Astrocyte (in vitro differentiated cells and primary cell): ENCODE data around the gene CNTN6. TPM values are rescaled to one million over a fixed set of nuclear protein-coding genes. Genes with fewer than 3 reads are reported as not detected.

ENCODE experiments used
- DNase-seq: peaks from one replicate; pipeline ENCODE4 v3.0.0-alpha.2; 2010; ENCODE audit warnings: low read depth
- FAIRE-seq: peaks from 2 replicates; lab custom pipeline; 2011; peaks lifted over from hg19 to GRCh38; lab: Jason Lieb, UNC
- H2AFZ ChIP-seq: 2 replicates; pipeline ENCODE4 v1.6.0; 2012; ENCODE audit warnings: low read depth, low read length, inconsistent platforms
- H3K27ac ChIP-seq: 2 replicates; pipeline ENCODE4 v1.5.1; 2011; ENCODE audit warnings: low read depth, low read length, inconsistent platforms
- H3K27me3 ChIP-seq: 2 replicates; pipeline ENCODE4 v1.6.0; 2011; ENCODE audit warnings: low read length, inconsistent platforms; ENCODE audit not compliant: insufficient read depth
- H3K36me3 ChIP-seq: 2 replicates; pipeline ENCODE4 v1.5.1; 2011; ENCODE audit warnings: low read length, inconsistent platforms; ENCODE audit not compliant: insufficient read depth
- H3K4me1 ChIP-seq: 2 replicates; pipeline ENCODE4 v1.5.1; 2011; ENCODE audit warnings: low read length, inconsistent platforms; ENCODE audit not compliant: insufficient read depth
- H3K4me2 ChIP-seq: 2 replicates; pipeline ENCODE4 v1.6.0; 2012; ENCODE audit warnings: low read length, inconsistent platforms
- H3K4me3 ChIP-seq: 2 replicates; pipeline ENCODE4 v1.5.1; 2011; ENCODE audit warnings: low read depth, mild to moderate bottlenecking, low read length, inconsistent platforms; ENCODE audit not compliant: insufficient read depth
- H3K79me2 ChIP-seq: 2 replicates; pipeline ENCODE4 v1.6.0; 2012; ENCODE audit warnings: mild to moderate bottlenecking, low read length, inconsistent platforms; ENCODE audit not compliant: insufficient read depth
- H3K9ac ChIP-seq: 2 replicates; pipeline ENCODE4 v1.6.0; 2012; ENCODE audit warnings: mild to moderate bottlenecking, low read length, inconsistent platforms
- H3K9me3 ChIP-seq: 2 replicates; pipeline ENCODE4 v1.5.1; 2012; ENCODE audit warnings: low read depth, mild to moderate bottlenecking, low read length, inconsistent platforms; ENCODE audit not compliant: insufficient read depth
- H4K20me1 ChIP-seq: 2 replicates; pipeline ENCODE4 v1.6.0; 2012; ENCODE audit warnings: low read length, inconsistent platforms; ENCODE audit not compliant: insufficient read depth
- H3K27ac Mint-ChIP-seq: one replicate; pipeline ENCODE4 v1.8.0; 2021; ENCODE audit warnings: mild to moderate bottlenecking, mixed read lengths; ENCODE audit not compliant: unreplicated experiment
- H3K27me3 Mint-ChIP-seq: one replicate; pipeline ENCODE4 v1.8.0; 2021; ENCODE audit warnings: low read depth, mixed read lengths; ENCODE audit not compliant: unreplicated experiment
- H3K36me3 Mint-ChIP-seq: one replicate; pipeline ENCODE4 v1.8.0; 2021; ENCODE audit warnings: low read depth, mixed read lengths; ENCODE audit not compliant: unreplicated experiment
- H3K4me1 Mint-ChIP-seq: one replicate; pipeline ENCODE4 v1.8.0; 2021; ENCODE audit warnings: low read depth, mixed read lengths; ENCODE audit not compliant: unreplicated experiment
- H3K4me3 Mint-ChIP-seq: one replicate; pipeline ENCODE4 v1.8.0; 2021; ENCODE audit warnings: mild to moderate bottlenecking, moderate library complexity, mixed read lengths; ENCODE audit not compliant: unreplicated experiment
- H3K9me3 Mint-ChIP-seq: one replicate; pipeline ENCODE4 v1.8.0; 2021; ENCODE audit warnings: mild to moderate bottlenecking, mixed read lengths; ENCODE audit not compliant: unreplicated experiment
- EZH2 ChIP-seq: IDR thresholded peaks from 2 replicates; pipeline ENCODE4 v1.6.1; 2012; ENCODE audit warnings: mild to moderate bottlenecking, low read length, inconsistent platforms; ENCODE audit not compliant: insufficient read depth
- total RNA-seq: library from RNA; stranded (reverse); gene quantifications from 2 replicates; pipeline ENCODE4 v1.2.1, GENCODE V29; 2021
- TF ChIP-seq, protein P1 (sequence below): IDR thresholded peaks from 2 replicates; pipeline ENCODE4 v1.5.1; 2011; ENCODE audit warnings: low read depth, mild to moderate bottlenecking, inconsistent platforms, low read length, moderate library complexity; ENCODE audit not compliant: insufficient read depth

Gene CNTN6
- total RNA-seq, 1 donor from 2014 or later, result not detected

- peak overlapping the region; percentile 35 for H3K4me2 ChIP-seq
- H3K27ac Mint-ChIP-seq, result no peak overlapping the region
- H3K36me3 Mint-ChIP-seq, result no peaks in the 10 kb centered on the region
- H3K9me3 Mint-ChIP-seq, result no peaks in the 10 kb centered on the region
- no peak overlapping the region for H3K27ac ChIP-seq
- no peak overlapping the region for H3K9ac ChIP-seq
- H2AFZ ChIP-seq, result peak overlapping the region; percentile 14
- peaks cover 20% of the 10 kb centered on the region for H3K4me1 ChIP-seq
- no peak overlapping the region for H3K4me3 ChIP-seq
- no peaks in the 10 kb centered on the region for H3K27me3 Mint-ChIP-seq
- no peaks in the 10 kb centered on the region for H3K36me3 ChIP-seq
- H3K4me1 Mint-ChIP-seq, result no peaks in the 10 kb centered on the region
- FAIRE-seq (no peak), DNase-seq (peak; percentile 20)
- H4K20me1 ChIP-seq, result no peaks in the 10 kb centered on the region
- H3K27me3 ChIP-seq, result no peaks in the 10 kb centered on the region
- no peaks in the 10 kb centered on the region for H3K9me3 ChIP-seq
- no peaks in the 10 kb centered on the region for H3K79me2 ChIP-seq
- TF ChIP-seq, protein P1, sequence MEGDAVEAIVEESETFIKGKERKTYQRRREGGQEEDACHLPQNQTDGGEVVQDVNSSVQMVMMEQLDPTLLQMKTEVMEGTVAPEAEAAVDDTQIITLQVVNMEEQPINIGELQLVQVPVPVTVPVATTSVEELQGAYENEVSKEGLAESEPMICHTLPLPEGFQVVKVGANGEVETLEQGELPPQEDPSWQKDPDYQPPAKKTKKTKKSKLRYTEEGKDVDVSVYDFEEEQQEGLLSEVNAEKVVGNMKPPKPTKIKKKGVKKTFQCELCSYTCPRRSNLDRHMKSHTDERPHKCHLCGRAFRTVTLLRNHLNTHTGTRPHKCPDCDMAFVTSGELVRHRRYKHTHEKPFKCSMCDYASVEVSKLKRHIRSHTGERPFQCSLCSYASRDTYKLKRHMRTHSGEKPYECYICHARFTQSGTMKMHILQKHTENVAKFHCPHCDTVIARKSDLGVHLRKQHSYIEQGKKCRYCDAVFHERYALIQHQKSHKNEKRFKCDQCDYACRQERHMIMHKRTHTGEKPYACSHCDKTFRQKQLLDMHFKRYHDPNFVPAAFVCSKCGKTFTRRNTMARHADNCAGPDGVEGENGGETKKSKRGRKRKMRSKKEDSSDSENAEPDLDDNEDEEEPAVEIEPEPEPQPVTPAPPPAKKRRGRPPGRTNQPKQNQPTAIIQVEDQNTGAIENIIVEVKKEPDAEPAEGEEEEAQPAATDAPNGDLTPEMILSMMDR, result no peak
- TF ChIP-seq EZH2, result no peak
- no peak overlapping the region for H3K4me3 Mint-ChIP-seq
These were observed 1.5 kb upstream of the CNTN6 start for GRCh38 chr3:1091286-1091685.

DNA sequence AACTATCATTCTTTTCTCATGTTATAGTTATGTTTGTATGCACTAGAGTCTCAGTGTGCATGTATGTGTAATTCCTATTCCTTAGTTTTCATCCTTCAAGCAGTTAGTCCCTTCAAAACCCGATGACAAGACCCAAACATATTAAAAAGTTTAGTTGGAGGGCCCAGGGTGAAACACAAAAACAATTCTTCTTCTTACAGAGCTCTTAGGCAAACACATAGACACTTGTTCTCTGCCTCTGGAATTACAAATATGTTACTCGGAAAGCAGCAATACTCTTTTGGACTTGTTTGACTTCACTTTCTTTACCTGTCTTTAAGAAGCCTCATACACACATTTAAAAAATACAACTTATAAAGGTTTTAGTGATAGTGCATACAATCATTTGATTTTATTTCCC lies 763 bp upstream of the CNTN6 start:
- Histone ChIP-seq H2AFZ (no peak overlapping the region), H3K4me3 (no peak overlapping the region), H3K27me3 (no peaks in the 10 kb centered on the region), H3K9ac (no peak overlapping the region), H3K4me2 (no peak overlapping the region), H3K36me3 (no peaks in the 10 kb centered on the region), H3K79me2 (no peaks in the 10 kb centered on the region), H3K9me3 (no peaks in the 10 kb centered on the region), H3K4me1 (peaks cover 16% of the 10 kb centered on the region), H4K20me1 (no peaks in the 10 kb centered on the region), H3K27ac (no peak overlapping the region)
- no peak overlapping the region for H3K27ac Mint-ChIP-seq
- no peaks in the 10 kb centered on the region for H3K36me3 Mint-ChIP-seq
- no peak for FAIRE-seq
- H3K27me3 Mint-ChIP-seq, result no peaks in the 10 kb centered on the region
- H3K4me3 Mint-ChIP-seq, result no peak overlapping the region
- H3K4me1 Mint-ChIP-seq, result no peaks in the 10 kb centered on the region
- peak; percentile 33 for DNase-seq
- no peaks in the 10 kb centered on the region for H3K9me3 Mint-ChIP-seq
- no peak for TF ChIP-seq EZH2
- TF ChIP-seq, protein P1, result no peak

GRCh38 chr3:1093217-1093616 lies 393 bp downstream of the CNTN6 start:
- H3K36me3 ChIP-seq, result no peaks in the 10 kb centered on the region
- Mint-ChIP-seq H3K9me3 (no peaks in the 10 kb centered on the region), H3K4me1 (no peaks in the 10 kb centered on the region), H3K27me3 (no peaks in the 10 kb centered on the region), H3K4me3 (no peak overlapping the region), H3K27ac (no peak overlapping the region), H3K36me3 (no peaks in the 10 kb centered on the region)
- no peak overlapping the region for H3K4me3 ChIP-seq
- H3K79me2 ChIP-seq, result no peaks in the 10 kb centered on the region
- H3K4me1 ChIP-seq, result peaks cover 6% of the 10 kb centered on the region
- no peak for FAIRE-seq
- H3K9ac ChIP-seq, result no peak overlapping the region
- H2AFZ ChIP-seq, result peak overlapping the region; percentile 48
- no peaks in the 10 kb centered on the region for H4K20me1 ChIP-seq
- TF ChIP-seq EZH2, result no peak
- TF ChIP-seq, protein P1, result no peak
- no peaks in the 10 kb centered on the region for H3K9me3 ChIP-seq
- no peaks in the 10 kb centered on the region for H3K27me3 ChIP-seq
- H3K4me2 ChIP-seq, result peak overlapping the region; percentile 42
- no peak for DNase-seq
- H3K27ac ChIP-seq, result no peak overlapping the region
